SK-N-SH (cell line): ENCODE measurements around the gene ASS1. TPM values are rescaled to one million over a fixed set of nuclear protein-coding genes. Genes with fewer than 3 reads are reported as not detected.

ENCODE experiments used
- CTCF ChIA-PET: fragments of 300-600, 350-600 bp; formaldehyde crosslinking; extraction: SDS; loops from one replicate; lab custom pipeline; 2021; lab: Yijun Ruan, JAX
- POLR2A ChIA-PET: fragments of 350-600 bp; sonication (Branson Sonifier 250); formaldehyde crosslinking; extraction: SDS; loops from one replicate; lab custom pipeline; 2020; ENCODE audit warnings: antibody characterized with exemption, inconsistent platforms; lab: Yijun Ruan, JAX
- DNase-seq: peaks from one replicate; pipeline ENCODE4 v3.0.0; 2012
- H2AFZ ChIP-seq: fragments of 200-600 bp; sonication (generic); 2 replicates; pipeline ENCODE4 v1.8.1; 2016; ENCODE audit warnings: antibody characterized with exemption, mild to moderate bottlenecking, low read depth
- H3F3A ChIP-seq: fragments of 200-600 bp; sonication (generic); replicated peaks from 2 replicates; pipeline ENCODE3; 2016; ENCODE audit warnings: antibody characterized with exemption, mild to moderate bottlenecking; ENCODE audit not compliant: insufficient read depth
- H3K27ac ChIP-seq, 2 experiments: fragments of 200-500 bp in 1 of 2; fragments of 200-600 bp in 1 of 2; sonication (Bioruptor generic) in 1 of 2; sonication (generic), shearing (Covaris generic) in 1 of 2; 2 replicates each; pipeline versions ENCODE4 v1.5.1 to v1.6.1; 2014 to 2016; ENCODE audit warnings: low read depth in 2 of 2, inconsistent platforms in 1 of 2, low read length in 1 of 2, mild to moderate bottlenecking in 1 of 2, mixed read lengths in 1 of 2
- H3K27me3 ChIP-seq: fragments of 200-600 bp; sonication (generic), shearing (Covaris generic); 2 replicates; pipeline ENCODE4 v1.6.1; 2016; ENCODE audit warnings: mixed run types; ENCODE audit not compliant: insufficient read depth
- H3K36me3 ChIP-seq, 2 experiments: fragments of 200-500 bp in 1 of 2; fragments of 200-600 bp in 1 of 2; sonication (Bioruptor generic) in 1 of 2; sonication (generic) in 1 of 2; replicated peaks in 1 of 2; 2 replicates each; pipeline versions ENCODE3 to v1.5.1; 2014 to 2016; ENCODE audit warnings: low read length in 1 of 2, mild to moderate bottlenecking in 1 of 2; ENCODE audit not compliant: insufficient read depth in 2 of 2, control insufficient read depth in 1 of 2
- H3K4me1 ChIP-seq, 2 experiments: fragments of 200-500 bp in 1 of 2; fragments of 200-600 bp in 1 of 2; sonication (Bioruptor generic) in 1 of 2; sonication (generic), shearing (Covaris generic) in 1 of 2; 2 replicates each; pipeline versions ENCODE4 v1.5.1 to v1.6.1; 2014 to 2016; ENCODE audit warnings: low read depth in 1 of 2, low read length in 1 of 2, mixed run types in 1 of 2; ENCODE audit not compliant: insufficient read depth in 2 of 2, control insufficient read depth in 1 of 2
- H3K4me2 ChIP-seq: fragments of 200-600 bp; sonication (generic), shearing (Covaris generic); 2 replicates; pipeline ENCODE4 v1.6.1; 2017; ENCODE audit warnings: mixed run types
- H3K4me3 ChIP-seq, 2 experiments: fragments of 200-500 bp in 1 of 2; fragments of 200-600 bp in 1 of 2; sonication (Bioruptor generic) in 1 of 2; sonication (generic), shearing (Covaris generic) in 1 of 2; 2 replicates each; pipeline versions ENCODE4 v1.5.1 to v1.8.1; 2014 to 2016; ENCODE audit warnings: low read depth in 2 of 2, inconsistent platforms in 1 of 2, low read length in 1 of 2, mild to moderate bottlenecking in 1 of 2, mixed read lengths in 1 of 2, moderate library complexity in 1 of 2
- H3K79me2 ChIP-seq: fragments of 200-600 bp; sonication (generic); 2 replicates; pipeline ENCODE4 v1.8.1; 2017; ENCODE audit warnings: mild to moderate bottlenecking; ENCODE audit not compliant: insufficient read depth
- H3K9ac ChIP-seq: fragments of 200-600 bp; sonication (generic); 2 replicates; pipeline ENCODE4 v1.6.1; 2017; ENCODE audit warnings: mixed run types
- H3K9me2 ChIP-seq: fragments of 200-600 bp; sonication (generic); 2 replicates; pipeline ENCODE4 v1.6.1; 2017; ENCODE audit warnings: mixed run types
- H3K9me3 ChIP-seq: fragments of 200-600 bp; sonication (generic); 2 replicates; pipeline ENCODE4 v1.6.1; 2017; ENCODE audit warnings: mixed run types, mild to moderate bottlenecking, moderate library complexity
- H4K20me1 ChIP-seq: fragments of 200-600 bp; sonication (generic); 2 replicates; pipeline ENCODE4 v1.6.1; 2017; ENCODE audit warnings: mild to moderate bottlenecking, mixed run types; ENCODE audit not compliant: insufficient read depth
- ELF1 ChIP-seq: IDR thresholded peaks from 2 replicates; pipeline ENCODE4 v1.4.0; 2012
- EP300 ChIP-seq, 2 experiments: IDR thresholded peaks; 2 replicates each; pipeline versions ENCODE4 v1.4.0 to v1.6.1; 2012; ENCODE audit warnings: borderline replicate concordance in 1 of 2, low read depth in 1 of 2, low read length in 1 of 2
- EZH2phosphoT487 ChIP-seq: fragments of 200-600 bp; sonication (generic); IDR thresholded peaks from 2 replicates; pipeline ENCODE4 v1.6.1; 2017; ENCODE audit warnings: low read depth, mixed run types, mild to moderate bottlenecking, antibody characterized with exemption, moderate library complexity, borderline replicate concordance
- FOSL2 ChIP-seq: IDR thresholded peaks from 2 replicates; pipeline ENCODE4 v1.4.0; 2012; ENCODE audit warnings: low read depth, mild to moderate bottlenecking, moderate library complexity, borderline replicate concordance
- FOXM1 ChIP-seq: IDR thresholded peaks from 2 replicates; pipeline ENCODE4 v1.4.0; 2012; ENCODE audit warnings: low read depth, mild to moderate bottlenecking
- GATA2 ChIP-seq: sonication (generic); formaldehyde crosslinking; IDR thresholded peaks from 2 replicates; pipeline ENCODE4 v1.5.0; 2020; ENCODE audit warnings: mild to moderate bottlenecking, missing genetic modification reagents
- IRF3 ChIP-seq: fragments of 150-350 bp; IDR thresholded peaks from 2 replicates; pipeline ENCODE4 v1.6.1; 2016; ENCODE audit warnings: mild to moderate bottlenecking, low read depth, low read length
- MXI1 ChIP-seq: IDR thresholded peaks from 2 replicates; pipeline ENCODE4 v1.6.1; 2012; ENCODE audit warnings: mild to moderate bottlenecking, low read depth, low read length, improper control_type of control experiment
- NRF1 ChIP-seq: IDR thresholded peaks from 2 replicates; pipeline ENCODE4 v1.6.1; 2012; ENCODE audit warnings: low read depth, mild to moderate bottlenecking, low read length
- SIN3A ChIP-seq: IDR thresholded peaks from 2 replicates; pipeline ENCODE4 v1.6.1; 2012; ENCODE audit warnings: low read depth, mild to moderate bottlenecking, low read length, moderate library complexity, borderline replicate concordance
- TAF1 ChIP-seq: IDR thresholded peaks from 2 replicates; pipeline ENCODE4 v1.6.1; 2012; ENCODE audit warnings: low read depth, mild to moderate bottlenecking, low read length, moderate library complexity, borderline replicate concordance
- TCF12 ChIP-seq: IDR thresholded peaks from 2 replicates; pipeline ENCODE4 v1.4.0; 2012
- USF2 ChIP-seq: fragments of 150-350 bp; IDR thresholded peaks from 2 replicates; pipeline ENCODE4 v1.6.1; 2017; ENCODE audit warnings: antibody characterized with exemption, low read length, low read depth, borderline replicate concordance
- YY1 ChIP-seq: IDR thresholded peaks from 2 replicates; pipeline ENCODE4 v1.4.0; 2012; ENCODE audit warnings: low read depth, mild to moderate bottlenecking
- WGBS: methylation state at CpG from one replicate; pipeline ENCODE4 v1.1.6; 2017; ENCODE audit warnings: low lambda C conversion rate; 5-methylcytosine and 5-hydroxymethylcytosine counted together
- polyA plus RNA-seq, 3 experiments: library from polyadenylated mRNA; depleted of rRNA; stranded (reverse); fragments of >200 nt; gene quantifications; 2 replicates each; pipeline ENCODE4 v1.2.3, GENCODE V29; 2012
- TF ChIP-seq, protein P1 (sequence below): fragments of 200-600 bp; sonication (generic); IDR thresholded peaks from 2 replicates; pipeline ENCODE4 v1.6.1; 2017; ENCODE audit warnings: antibody characterized with exemption, mild to moderate bottlenecking, moderate library complexity

The ASS1 gene
- polyA plus RNA-seq, 1 of the 3 experiments (the other 2 are of a cell fraction), result 0.59 TPM

DNA sequence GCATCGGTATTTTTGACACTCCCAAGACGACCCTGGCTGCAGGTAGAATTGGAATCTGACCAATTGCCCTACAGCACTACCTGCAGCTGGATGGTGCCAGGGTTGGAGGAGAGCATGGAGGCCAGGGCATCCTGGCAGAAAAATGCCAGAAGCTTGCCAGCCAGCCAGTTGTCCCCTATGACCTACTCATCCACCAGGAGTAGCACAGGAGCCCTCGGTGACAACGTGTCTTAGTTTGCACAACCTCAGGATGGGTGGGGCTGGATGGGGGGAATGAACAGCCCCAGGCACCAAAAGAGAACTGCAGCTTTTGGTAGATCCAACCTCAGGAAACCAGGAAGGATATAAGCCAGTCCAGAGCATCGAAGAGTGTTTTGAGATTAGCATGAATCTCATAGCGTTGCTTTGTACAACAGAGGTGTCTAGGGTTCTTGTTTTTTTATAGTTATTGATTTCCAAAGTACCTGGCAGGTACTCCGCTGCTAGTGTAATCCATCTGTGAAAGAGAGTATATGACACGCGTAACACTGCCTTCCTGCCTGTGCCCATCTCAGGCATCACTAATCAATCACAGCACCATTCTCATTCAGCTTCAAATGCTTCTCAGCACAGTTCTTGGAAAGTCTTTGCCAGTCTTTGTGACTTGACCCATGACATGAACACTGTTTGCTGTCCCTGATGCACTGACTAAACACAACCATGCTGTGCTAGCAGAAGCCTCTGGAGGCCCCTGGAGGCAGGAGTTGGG lies 36.7 kb upstream of the ASS1 start:
- Histone ChIP-seq H3K4me3 (no peak overlapping the region), H3K36me3 (no peaks in the 10 kb centered on the region), H2AFZ (no peak overlapping the region), H3K9ac (no peak overlapping the region), H3K79me2 (no peaks in the 10 kb centered on the region), H3K9me3 (no peaks in the 10 kb centered on the region), H4K20me1 (no peaks in the 10 kb centered on the region), H3K27ac (no peak overlapping the region), H3K4me2 (no peak overlapping the region), H3K9me2 (no peaks in the 10 kb centered on the region), H3K4me1 (no peaks in the 10 kb centered on the region; a peak in 1 of 4 replicates), H3F3A (no peaks in the 10 kb centered on the region), H3K27me3 (0 out of 2 replicates have a peak, but pooled peaks cover 2% of the 10 kb centered on the region)
- ChIA-PET POLR2A (no interaction called here), CTCF (interaction anchor here (0.6 kb wide), 1 partner anchor 259 kb away, joined by 3 read pairs; no protein-coding TSS in a partner anchor)
- DNase-seq, result no peak
- TF ChIP-seq GATA2 (CRISPR knock-in tag) (no peak), EP300 (IDR thresholded peaks at IDR 0.05; ENCODE audit: borderline replicate concordance in 1 of 2, low read depth in 1 of 2, low read length in 1 of 2) (no peak), IRF3 (no peak), SIN3A (no peak), FOSL2 (no peak)
- 72% methylated on average over 9 of the region's 9 CpGs for WGBS

- H3K27ac ChIP-seq, result no peak overlapping the region
- no peaks in the 10 kb centered on the region for H3K9me3 ChIP-seq
- DNase-seq, result no peak
- 0 out of 2 replicates have a peak, but pooled peaks cover 4% of the 10 kb centered on the region for H3K27me3 ChIP-seq
- no peak overlapping the region for H3K4me2 ChIP-seq
- no peak overlapping the region for H3K9ac ChIP-seq
- H3K79me2 ChIP-seq, result no peaks in the 10 kb centered on the region
- no peaks in the 10 kb centered on the region for H3F3A ChIP-seq
- WGBS, result 79% methylated on average over 8 of the region's 9 CpGs
- H3K9me2 ChIP-seq, result no peaks in the 10 kb centered on the region
- ChIA-PET CTCF (no interaction called here), POLR2A (no interaction called here)
- H3K4me1 ChIP-seq, result no peaks in the 10 kb centered on the region; a peak in 1 of 4 replicates
- no peak overlapping the region for H3K4me3 ChIP-seq
- H3K36me3 ChIP-seq, result no peaks in the 10 kb centered on the region
- no peaks in the 10 kb centered on the region for H4K20me1 ChIP-seq
- H2AFZ ChIP-seq, result no peak overlapping the region
- no peak for TF ChIP-seq FOXM1
- TF ChIP-seq MXI1, result no peak
- TF ChIP-seq EZH2phosphoT487, result no peak
- no peak for TF ChIP-seq ELF1
Observed at GRCh38 chr9:130408669-130409068, 36.1 kb upstream of the ASS1 start.

DNA sequence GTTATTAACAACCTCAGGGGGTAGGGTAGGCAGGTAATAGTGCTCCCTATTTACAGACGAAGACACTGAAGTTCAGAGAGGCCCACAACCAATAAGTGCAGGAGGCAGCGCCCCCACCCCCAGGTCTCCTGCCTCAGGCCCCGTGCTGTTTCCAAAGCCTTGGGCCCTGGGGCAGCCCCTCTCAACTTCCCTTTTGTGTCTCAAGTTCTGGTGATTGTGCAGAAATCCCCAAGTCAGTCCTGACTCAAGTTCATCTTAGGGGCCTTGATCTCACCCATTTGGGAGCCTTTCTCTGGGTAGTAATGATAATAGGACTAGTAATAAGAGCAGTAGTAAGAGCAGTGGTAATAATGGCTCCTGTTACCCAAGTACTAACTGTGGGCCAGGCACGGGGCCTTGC lies 35.5 kb upstream of the ASS1 start:
- Histone ChIP-seq H3K9ac (no peak overlapping the region), H3K9me3 (no peaks in the 10 kb centered on the region), H3K36me3 (no peaks in the 10 kb centered on the region), H3K79me2 (no peaks in the 10 kb centered on the region), H3K27me3 (0 out of 2 replicates have a peak, but pooled peaks cover 4% of the 10 kb centered on the region), H3F3A (no peaks in the 10 kb centered on the region), H4K20me1 (no peaks in the 10 kb centered on the region), H3K4me1 (no peaks in the 10 kb centered on the region; a peak in 1 of 4 replicates), H3K4me3 (no peak overlapping the region), H3K4me2 (no peak overlapping the region), H3K27ac (no peak overlapping the region), H2AFZ (no peak overlapping the region), H3K9me2 (no peaks in the 10 kb centered on the region)
- ChIA-PET CTCF (no interaction called here), POLR2A (no interaction called here)
- DNase-seq, result no peak
- WGBS, result 55% methylated on average over 4 of the region's 4 CpGs
- TF ChIP-seq GATA2 (CRISPR knock-in tag) (no peak), NRF1 (no peak), MXI1 (no peak), TCF12 (no peak), ELF1 (no peak), FOXM1 (no peak), IRF3 (no peak), USF2 (no peak), TAF1 (no peak), YY1 (no peak)
- TF ChIP-seq, protein P1, sequence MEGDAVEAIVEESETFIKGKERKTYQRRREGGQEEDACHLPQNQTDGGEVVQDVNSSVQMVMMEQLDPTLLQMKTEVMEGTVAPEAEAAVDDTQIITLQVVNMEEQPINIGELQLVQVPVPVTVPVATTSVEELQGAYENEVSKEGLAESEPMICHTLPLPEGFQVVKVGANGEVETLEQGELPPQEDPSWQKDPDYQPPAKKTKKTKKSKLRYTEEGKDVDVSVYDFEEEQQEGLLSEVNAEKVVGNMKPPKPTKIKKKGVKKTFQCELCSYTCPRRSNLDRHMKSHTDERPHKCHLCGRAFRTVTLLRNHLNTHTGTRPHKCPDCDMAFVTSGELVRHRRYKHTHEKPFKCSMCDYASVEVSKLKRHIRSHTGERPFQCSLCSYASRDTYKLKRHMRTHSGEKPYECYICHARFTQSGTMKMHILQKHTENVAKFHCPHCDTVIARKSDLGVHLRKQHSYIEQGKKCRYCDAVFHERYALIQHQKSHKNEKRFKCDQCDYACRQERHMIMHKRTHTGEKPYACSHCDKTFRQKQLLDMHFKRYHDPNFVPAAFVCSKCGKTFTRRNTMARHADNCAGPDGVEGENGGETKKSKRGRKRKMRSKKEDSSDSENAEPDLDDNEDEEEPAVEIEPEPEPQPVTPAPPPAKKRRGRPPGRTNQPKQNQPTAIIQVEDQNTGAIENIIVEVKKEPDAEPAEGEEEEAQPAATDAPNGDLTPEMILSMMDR, result no peak
